GM12892 (cell line): Measurements from ENCODE around the gene ARPIN.

ENCODE experiments used
- DNase-seq: peaks from one replicate; pipeline ENCODE4 v3.0.0; 2011; ENCODE audit not compliant: insufficient read length
- FAIRE-seq: peaks from 2 replicates; lab custom pipeline; 2011; peaks lifted over from hg19 to GRCh38; lab: Jason Lieb, UNC
- POLR2A ChIP-seq: IDR thresholded peaks from 2 replicates; pipeline ENCODE4 v1.6.1; 2011; ENCODE audit warnings: low read depth, low read length, control low read depth
- POLR2AphosphoS5 ChIP-seq: IDR thresholded peaks from 2 replicates; pipeline ENCODE4 v1.6.1; 2011; ENCODE audit warnings: low read depth, low read length, control low read depth
- TAF1 ChIP-seq: IDR thresholded peaks from 2 replicates; pipeline ENCODE4 v1.6.1; 2011; ENCODE audit warnings: low read depth, mild to moderate bottlenecking, control low read depth, low read length, borderline replicate concordance

The ARPIN gene

DNA sequence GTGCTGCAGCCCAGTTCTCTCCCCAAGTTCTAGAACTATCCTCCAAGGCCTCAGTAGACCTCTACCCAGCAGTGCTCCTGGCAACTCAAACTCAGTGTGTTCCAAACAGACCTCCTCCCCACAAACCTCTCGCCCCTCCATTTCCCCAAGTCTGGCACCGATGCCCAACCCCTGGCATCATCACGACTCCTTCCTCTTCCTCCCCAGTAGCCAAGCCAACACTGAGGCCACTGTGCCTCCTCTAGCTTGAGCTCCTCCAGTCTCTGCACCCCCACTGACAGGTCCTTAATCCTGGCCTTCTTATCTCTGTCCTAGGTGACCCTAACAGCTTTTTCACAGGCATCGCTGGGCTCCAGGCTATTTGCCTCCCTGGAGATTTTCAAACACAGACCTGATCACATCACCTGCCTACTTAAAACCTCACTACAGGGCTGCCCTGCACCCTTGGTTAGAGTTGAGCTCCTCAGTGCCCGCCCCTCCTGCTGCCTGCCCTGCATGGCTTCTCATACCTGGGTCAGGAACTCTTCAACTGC lies 6.8 kb downstream of the ARPIN start:
- FAIRE-seq = no peak
- no peak for DNase-seq
- TF ChIP-seq POLR2A (no peak), POLR2AphosphoS5 (no peak), TAF1 (no peak)

DNA sequence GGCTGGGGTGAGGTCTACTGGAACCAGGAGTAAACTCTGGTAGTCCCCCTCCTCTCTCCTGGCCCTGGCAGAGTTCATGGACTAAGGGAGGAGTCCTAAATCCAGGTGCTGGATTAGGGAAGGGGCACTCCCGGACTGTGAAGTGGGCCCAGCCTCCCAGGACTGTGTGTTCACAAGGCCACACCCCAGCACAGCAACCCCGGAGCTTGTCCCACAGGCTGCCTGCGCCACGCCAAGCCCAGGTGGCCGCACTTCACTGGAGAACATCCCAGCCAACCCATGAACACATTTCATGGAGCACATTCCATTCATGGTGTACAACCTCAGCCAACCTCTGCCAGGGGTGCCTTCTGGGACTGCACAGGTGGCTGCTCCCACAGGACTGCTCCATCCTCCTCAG lies 8.2 kb downstream of the ARPIN start:
- FAIRE-seq (no peak), DNase-seq (no peak)
- no peak for TF ChIP-seq POLR2AphosphoS5
- no peak for TF ChIP-seq POLR2A
- no peak for TF ChIP-seq TAF1

DNA sequence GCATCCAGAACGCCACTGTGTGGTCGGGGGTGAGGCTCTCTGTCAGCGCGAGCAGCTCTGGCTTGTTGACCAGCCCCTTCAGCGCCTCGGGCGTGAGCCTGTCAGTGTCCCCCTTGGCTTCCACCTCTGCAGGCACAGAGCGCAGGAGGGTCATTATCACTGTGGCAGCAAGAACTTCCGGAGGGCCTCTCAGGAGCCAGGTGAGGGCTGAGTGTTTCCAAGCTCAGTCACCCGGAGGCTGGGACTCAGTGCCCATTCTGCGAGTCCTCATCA lies 9.0 kb downstream of the ARPIN start:
- DNase-seq = no peak
- no peak for FAIRE-seq
- TF ChIP-seq POLR2A (no peak), TAF1 (no peak)

DNA sequence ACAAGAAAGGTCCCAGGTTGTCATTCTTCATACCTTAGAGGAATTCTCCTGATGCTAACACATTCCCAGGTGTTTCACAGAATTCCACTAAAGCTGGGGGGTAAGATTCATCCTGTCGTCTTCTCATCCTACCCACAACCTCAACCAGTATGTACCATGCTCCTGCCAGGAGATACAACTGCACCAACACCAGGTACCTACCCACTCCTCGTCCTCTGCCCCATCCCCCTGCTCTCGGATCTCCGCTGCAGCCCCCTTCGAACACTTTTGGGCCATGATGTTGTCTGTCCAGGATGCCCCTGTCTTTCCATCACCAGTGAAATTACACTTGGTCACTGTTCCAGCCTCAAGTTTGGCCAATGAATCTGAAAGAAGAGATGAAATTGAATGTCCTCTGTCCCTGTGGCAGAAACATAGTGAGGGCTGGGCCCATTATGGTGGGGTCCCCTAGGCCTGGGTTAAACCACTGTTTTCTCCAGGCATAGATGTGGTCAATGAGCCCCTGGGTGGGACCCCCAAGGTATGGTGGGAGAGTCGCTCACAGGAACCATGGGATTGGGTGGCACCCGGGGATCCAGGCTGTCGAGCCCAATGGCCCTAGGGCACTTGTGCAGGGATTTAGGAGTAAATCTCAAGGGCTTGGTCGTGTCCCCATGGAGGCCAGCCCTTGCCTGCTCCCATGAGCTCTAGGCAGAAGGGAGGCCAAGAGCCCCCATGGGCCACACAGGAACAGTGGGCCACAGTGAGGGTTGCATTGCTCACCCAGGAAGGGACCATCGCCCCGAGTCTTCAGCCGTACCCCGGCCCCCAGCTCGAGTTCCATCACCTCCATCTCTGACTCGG lies 9.5 kb downstream of the ARPIN start:
- TF ChIP-seq TAF1 (no peak), POLR2AphosphoS5 (no peak), POLR2A (no peak)
- no peak for DNase-seq
- no peak for FAIRE-seq

DNA sequence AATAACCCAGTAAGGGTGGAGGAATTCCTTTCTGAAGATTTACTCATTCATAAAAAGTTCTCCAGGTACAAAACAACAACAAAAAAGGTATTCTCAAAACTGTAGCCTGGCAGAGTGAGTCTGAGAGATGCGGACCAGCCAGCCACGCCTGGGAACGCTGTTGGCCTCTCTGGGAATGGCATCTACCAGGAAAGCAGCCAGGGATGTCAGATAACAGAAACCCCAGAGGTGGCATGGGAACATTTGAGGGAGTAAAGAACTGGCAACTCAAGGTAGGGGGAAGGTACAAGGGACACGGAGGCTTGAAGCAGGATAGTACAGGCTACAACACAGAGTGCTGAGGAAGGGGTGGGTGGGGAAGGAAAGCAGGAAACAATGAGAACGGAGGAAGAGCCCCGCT lies 11.9 kb downstream of the ARPIN start:
- DNase-seq = no peak
- TF ChIP-seq POLR2AphosphoS5 = no peak
- TF ChIP-seq TAF1 = no peak
- TF ChIP-seq POLR2A = no peak
- FAIRE-seq = no peak

DNA sequence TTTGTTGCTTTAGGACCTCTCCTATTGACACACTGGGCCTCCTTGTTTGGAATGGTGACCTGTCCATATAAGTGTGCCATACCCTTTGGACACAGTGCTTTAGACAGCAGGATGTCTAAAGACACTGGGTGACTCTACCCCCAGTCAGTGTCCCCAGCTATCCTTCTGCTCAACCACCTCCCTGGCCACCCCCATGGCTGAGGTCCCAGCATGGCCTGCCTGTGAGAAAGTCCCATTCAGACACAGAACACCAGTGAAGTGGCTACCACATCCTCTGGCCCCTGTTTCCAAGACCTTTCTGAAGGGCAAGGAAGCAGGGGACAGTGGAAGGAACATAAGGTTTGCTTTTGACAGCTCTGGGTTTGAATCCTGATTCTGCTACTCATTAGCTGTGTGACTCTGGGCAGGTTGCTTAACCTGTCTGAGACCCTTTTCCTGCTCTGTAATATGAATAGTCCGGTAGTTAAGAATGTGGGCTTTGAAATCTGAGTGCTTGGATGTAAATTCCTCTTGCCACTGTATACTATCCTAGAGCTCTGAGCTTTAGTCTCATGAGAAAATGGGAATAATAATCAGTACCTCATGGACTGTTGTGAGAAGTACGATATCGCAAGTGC lies 12.7 kb downstream of the ARPIN start:
- no peak for FAIRE-seq
- DNase-seq = no peak
- no peak for TF ChIP-seq POLR2A
- no peak for TF ChIP-seq TAF1
- no peak for TF ChIP-seq POLR2AphosphoS5

DNA sequence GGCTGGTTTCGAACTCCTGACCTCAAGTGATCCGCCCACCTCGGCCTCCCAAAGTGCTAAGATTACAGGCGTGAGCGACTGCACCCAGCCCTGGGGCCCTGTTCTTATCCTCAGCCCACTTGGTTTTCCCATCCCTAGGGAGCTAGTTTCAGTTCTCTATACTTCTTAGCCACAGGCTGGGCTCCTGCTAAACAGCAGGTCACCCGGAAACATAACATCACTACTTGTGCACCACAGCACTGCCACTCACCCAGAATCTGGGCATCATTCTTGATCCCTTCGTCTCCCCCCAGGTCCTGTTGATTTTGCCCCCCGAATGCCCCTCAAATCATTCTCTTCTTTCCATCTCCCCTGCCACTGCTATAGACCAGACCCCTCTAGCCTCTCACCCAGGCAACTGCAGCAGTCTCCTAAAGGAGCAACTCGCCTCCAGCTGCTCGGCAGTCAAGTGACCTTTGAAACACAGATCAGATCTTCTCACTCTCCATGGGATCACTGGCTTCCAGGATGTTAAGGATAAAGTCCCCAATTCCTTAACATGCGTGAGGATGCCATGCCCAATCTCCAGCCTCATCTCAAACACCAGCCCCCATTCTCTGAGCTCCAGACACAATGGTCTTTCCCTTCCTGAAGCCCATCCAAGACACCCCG lies 13.3 kb downstream of the ARPIN start:
- FAIRE-seq (no peak), DNase-seq (no peak)
- TF ChIP-seq POLR2AphosphoS5 (no peak), TAF1 (no peak), POLR2A (no peak)

DNA sequence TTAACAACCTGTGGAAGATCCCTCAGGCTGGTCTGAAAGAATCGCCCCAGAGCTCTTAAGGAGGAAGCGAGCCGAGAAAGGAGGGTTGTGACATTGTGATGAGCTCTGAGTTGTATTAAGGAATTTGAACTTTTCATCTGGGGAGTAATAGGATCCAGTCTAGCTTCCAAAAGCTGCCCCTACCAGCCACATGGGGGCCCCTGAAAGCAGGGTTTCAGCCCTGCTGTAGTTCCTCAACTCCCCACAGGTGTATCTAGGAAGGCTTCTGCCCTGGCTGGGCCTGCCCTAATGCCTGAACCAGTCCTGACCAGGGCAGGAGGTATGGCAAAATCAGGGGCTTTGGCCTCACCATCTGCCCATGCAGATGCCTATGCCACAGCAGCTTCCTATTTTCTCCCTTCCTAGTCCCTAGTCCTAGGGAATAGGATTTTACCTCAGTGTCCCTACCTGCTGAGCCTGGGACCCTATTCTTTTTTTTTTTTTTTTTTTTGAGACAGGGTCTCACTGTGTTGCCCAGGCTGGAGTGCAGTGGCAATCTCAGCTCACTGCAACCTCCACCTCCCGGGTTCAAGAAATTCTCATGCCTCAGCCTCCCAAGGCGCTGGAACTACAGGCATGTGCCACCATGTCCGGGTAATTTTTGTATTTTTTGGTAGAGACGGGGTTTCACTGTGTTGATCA lies 14.0 kb downstream of the ARPIN start:
- FAIRE-seq = peak; percentile 82
- TF ChIP-seq TAF1 (no peak), POLR2AphosphoS5 (no peak), POLR2A (no peak)
- DNase-seq = no peak

DNA sequence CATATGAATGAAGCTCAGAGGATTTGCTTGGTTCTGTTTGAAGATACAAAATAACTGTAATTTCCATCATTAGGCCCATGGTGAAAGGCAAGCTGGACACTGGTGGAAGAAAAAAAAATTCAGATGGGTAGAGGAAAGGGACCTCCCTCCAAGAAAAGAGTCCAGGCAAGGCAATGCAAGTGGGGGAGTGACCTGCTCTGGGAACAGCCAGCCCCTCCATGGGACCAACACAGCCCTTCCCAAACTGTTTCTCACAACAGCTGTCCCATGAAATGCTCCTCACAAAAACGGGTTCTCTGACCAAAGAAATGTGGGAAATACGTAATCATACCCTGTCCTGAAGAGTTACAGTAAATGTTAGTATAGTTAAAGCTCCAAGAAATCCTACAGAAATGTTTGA lies 14.6 kb downstream of the ARPIN start:
- FAIRE-seq = no peak
- no peak for DNase-seq
- TF ChIP-seq POLR2AphosphoS5 (no peak), TAF1 (no peak), POLR2A (no peak)

DNA sequence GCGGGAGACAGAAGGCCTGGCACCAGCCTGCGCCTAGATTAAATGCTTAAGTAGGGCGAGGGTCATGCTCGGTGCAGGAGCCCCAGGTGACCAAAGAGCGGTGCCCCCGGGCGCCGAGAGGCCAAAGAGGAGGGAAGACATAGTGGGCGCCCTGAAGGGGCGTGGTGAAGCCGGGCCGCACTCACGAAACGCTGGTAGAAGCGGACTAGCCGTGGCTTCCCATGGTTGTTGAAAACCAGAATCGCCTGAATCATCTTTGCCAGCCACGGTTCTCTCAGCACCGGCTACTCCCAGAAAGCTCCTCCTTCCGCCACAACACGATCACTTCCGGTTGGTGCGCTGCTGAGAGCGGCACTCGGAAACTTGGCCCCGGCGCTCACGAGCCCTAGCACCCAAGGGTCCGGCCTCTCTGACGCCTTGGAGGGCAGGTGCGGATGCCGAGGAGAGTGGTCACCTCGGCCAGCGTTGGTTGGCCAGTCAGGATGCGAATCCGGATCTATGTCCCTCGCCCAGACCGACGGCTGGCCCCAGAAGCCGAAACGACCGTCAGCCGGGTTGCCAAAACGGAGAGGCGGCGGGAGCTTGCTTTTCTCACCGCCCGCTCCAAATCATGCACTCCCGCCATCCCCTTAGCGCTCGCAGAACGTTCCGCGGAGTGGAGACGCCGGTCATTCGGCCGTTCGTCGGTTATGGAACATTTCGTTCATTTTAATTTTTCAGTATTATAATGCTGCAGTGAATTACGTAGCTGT lies 18.9 kb downstream of the ARPIN start, which contains the start of gene AP3S2:
Gene AP3S2, minus strand, starts transcription at position 299 of the 752 bp plus-strand sequence. Its CDS starts 45 bp downstream, at position 254.
- FAIRE-seq (peak; percentile 83), DNase-seq (peak; percentile 66)
- TF ChIP-seq TAF1 (peak; percentile 89), POLR2A (peak; percentile 86; the same call in 1 of the 2 replicates), POLR2AphosphoS5 (peak; percentile 80; the same call in 1 of the 2 replicates)
